SK-N-SH (cell line): ENCODE measurements around the gene TTC23. TPM values are rescaled to one million over a fixed set of nuclear protein-coding genes. Genes with fewer than 3 reads are reported as not detected.
A peak's percentile ranks its signal among the peaks of the same experiment; 100 is the strongest.

Experiments used
- CTCF ChIA-PET: fragments of 300-600, 350-600 bp; formaldehyde crosslinking; extraction: SDS; loops from one replicate; lab custom pipeline; 2021; lab: Yijun Ruan, JAX
- POLR2A ChIA-PET: fragments of 350-600 bp; sonication (Branson Sonifier 250); formaldehyde crosslinking; extraction: SDS; loops from one replicate; lab custom pipeline; 2020; ENCODE audit warnings: antibody characterized with exemption, inconsistent platforms; lab: Yijun Ruan, JAX
- DNase-seq: peaks from one replicate; pipeline ENCODE4 v3.0.0; 2012
- H2AFZ ChIP-seq: fragments of 200-600 bp; sonication (generic); 2 replicates; pipeline ENCODE4 v1.8.1; 2016; ENCODE audit warnings: antibody characterized with exemption, mild to moderate bottlenecking, low read depth
- H3F3A ChIP-seq: fragments of 200-600 bp; sonication (generic); replicated peaks from 2 replicates; pipeline ENCODE3; 2016; ENCODE audit warnings: antibody characterized with exemption, mild to moderate bottlenecking; ENCODE audit not compliant: insufficient read depth
- H3K27ac ChIP-seq, 2 experiments: fragments of 200-500 bp in 1 of 2; fragments of 200-600 bp in 1 of 2; sonication (Bioruptor generic) in 1 of 2; sonication (generic), shearing (Covaris generic) in 1 of 2; 2 replicates each; pipeline versions ENCODE4 v1.5.1 to v1.6.1; 2014 to 2016; ENCODE audit warnings: low read depth in 2 of 2, inconsistent platforms in 1 of 2, low read length in 1 of 2, mild to moderate bottlenecking in 1 of 2, mixed read lengths in 1 of 2
- H3K27me3 ChIP-seq: fragments of 200-600 bp; sonication (generic), shearing (Covaris generic); 2 replicates; pipeline ENCODE4 v1.6.1; 2016; ENCODE audit warnings: mixed run types; ENCODE audit not compliant: insufficient read depth
- H3K36me3 ChIP-seq, 2 experiments: fragments of 200-500 bp in 1 of 2; fragments of 200-600 bp in 1 of 2; sonication (Bioruptor generic) in 1 of 2; sonication (generic) in 1 of 2; replicated peaks in 1 of 2; 2 replicates each; pipeline versions ENCODE3 to v1.5.1; 2014 to 2016; ENCODE audit warnings: low read length in 1 of 2, mild to moderate bottlenecking in 1 of 2; ENCODE audit not compliant: insufficient read depth in 2 of 2, control insufficient read depth in 1 of 2
- H3K4me1 ChIP-seq, 2 experiments: fragments of 200-500 bp in 1 of 2; fragments of 200-600 bp in 1 of 2; sonication (Bioruptor generic) in 1 of 2; sonication (generic), shearing (Covaris generic) in 1 of 2; 2 replicates each; pipeline versions ENCODE4 v1.5.1 to v1.6.1; 2014 to 2016; ENCODE audit warnings: low read depth in 1 of 2, low read length in 1 of 2, mixed run types in 1 of 2; ENCODE audit not compliant: insufficient read depth in 2 of 2, control insufficient read depth in 1 of 2
- H3K4me2 ChIP-seq: fragments of 200-600 bp; sonication (generic), shearing (Covaris generic); 2 replicates; pipeline ENCODE4 v1.6.1; 2017; ENCODE audit warnings: mixed run types
- H3K4me3 ChIP-seq, 2 experiments: fragments of 200-500 bp in 1 of 2; fragments of 200-600 bp in 1 of 2; sonication (Bioruptor generic) in 1 of 2; sonication (generic), shearing (Covaris generic) in 1 of 2; 2 replicates each; pipeline versions ENCODE4 v1.5.1 to v1.8.1; 2014 to 2016; ENCODE audit warnings: low read depth in 2 of 2, inconsistent platforms in 1 of 2, low read length in 1 of 2, mild to moderate bottlenecking in 1 of 2, mixed read lengths in 1 of 2, moderate library complexity in 1 of 2
- H3K79me2 ChIP-seq: fragments of 200-600 bp; sonication (generic); 2 replicates; pipeline ENCODE4 v1.8.1; 2017; ENCODE audit warnings: mild to moderate bottlenecking; ENCODE audit not compliant: insufficient read depth
- H3K9ac ChIP-seq: fragments of 200-600 bp; sonication (generic); 2 replicates; pipeline ENCODE4 v1.6.1; 2017; ENCODE audit warnings: mixed run types
- H3K9me2 ChIP-seq: fragments of 200-600 bp; sonication (generic); 2 replicates; pipeline ENCODE4 v1.6.1; 2017; ENCODE audit warnings: mixed run types
- H3K9me3 ChIP-seq: fragments of 200-600 bp; sonication (generic); 2 replicates; pipeline ENCODE4 v1.6.1; 2017; ENCODE audit warnings: mixed run types, mild to moderate bottlenecking, moderate library complexity
- H4K20me1 ChIP-seq: fragments of 200-600 bp; sonication (generic); 2 replicates; pipeline ENCODE4 v1.6.1; 2017; ENCODE audit warnings: mild to moderate bottlenecking, mixed run types; ENCODE audit not compliant: insufficient read depth
- EP300 ChIP-seq, 2 experiments: IDR thresholded peaks; 2 replicates each; pipeline versions ENCODE4 v1.4.0 to v1.6.1; 2012; ENCODE audit warnings: borderline replicate concordance in 1 of 2, low read depth in 1 of 2, low read length in 1 of 2
- FOSL2 ChIP-seq: IDR thresholded peaks from 2 replicates; pipeline ENCODE4 v1.4.0; 2012; ENCODE audit warnings: low read depth, mild to moderate bottlenecking, moderate library complexity, borderline replicate concordance
- FOXJ3 ChIP-seq: sonication (generic); formaldehyde crosslinking; IDR thresholded peaks from 2 replicates; pipeline ENCODE4 v1.5.1; 2020; ENCODE audit warnings: mild to moderate bottlenecking, missing genetic modification reagents
- FOXM1 ChIP-seq: IDR thresholded peaks from 2 replicates; pipeline ENCODE4 v1.4.0; 2012; ENCODE audit warnings: low read depth, mild to moderate bottlenecking
- GABPA ChIP-seq: IDR thresholded peaks from 2 replicates; pipeline ENCODE4 v1.4.0; 2012; ENCODE audit warnings: low read depth, mild to moderate bottlenecking
- GATA2 ChIP-seq: sonication (generic); formaldehyde crosslinking; IDR thresholded peaks from 2 replicates; pipeline ENCODE4 v1.5.0; 2020; ENCODE audit warnings: mild to moderate bottlenecking, missing genetic modification reagents
- JUND ChIP-seq: IDR thresholded peaks from 2 replicates; pipeline ENCODE4 v1.4.0; 2012
- MXI1 ChIP-seq: IDR thresholded peaks from 2 replicates; pipeline ENCODE4 v1.6.1; 2012; ENCODE audit warnings: mild to moderate bottlenecking, low read depth, low read length, improper control_type of control experiment
- NFIC ChIP-seq: IDR thresholded peaks from 2 replicates; pipeline ENCODE4 v1.4.0; 2012; ENCODE audit warnings: borderline replicate concordance
- NRF1 ChIP-seq: IDR thresholded peaks from 2 replicates; pipeline ENCODE4 v1.6.1; 2012; ENCODE audit warnings: low read depth, mild to moderate bottlenecking, low read length
- RAD21 ChIP-seq: IDR thresholded peaks from 2 replicates; pipeline ENCODE4 v1.6.1; 2012; ENCODE audit warnings: mild to moderate bottlenecking, low read length
- RCOR1 ChIP-seq: fragments of 150-350 bp; IDR thresholded peaks from 2 replicates; pipeline ENCODE4 v1.6.1; 2017; ENCODE audit warnings: antibody characterized with exemption, low read length
- RFX5 ChIP-seq: IDR thresholded peaks from 2 replicates; pipeline ENCODE4 v1.6.1; 2012; ENCODE audit warnings: mild to moderate bottlenecking, improper control_type of control experiment, low read length
- SIN3A ChIP-seq: IDR thresholded peaks from 2 replicates; pipeline ENCODE4 v1.6.1; 2012; ENCODE audit warnings: low read depth, mild to moderate bottlenecking, low read length, moderate library complexity, borderline replicate concordance
- SMC3 ChIP-seq: IDR thresholded peaks from 2 replicates; pipeline ENCODE4 v1.6.1; 2012; ENCODE audit warnings: low read depth, low read length, improper control_type of control experiment
- TCF12 ChIP-seq: IDR thresholded peaks from 2 replicates; pipeline ENCODE4 v1.4.0; 2012
- WGBS: methylation state at CpG from one replicate; pipeline ENCODE4 v1.1.6; 2017; ENCODE audit warnings: low lambda C conversion rate; 5-methylcytosine and 5-hydroxymethylcytosine counted together
- polyA plus RNA-seq, 3 experiments: library from polyadenylated mRNA; depleted of rRNA; stranded (reverse); fragments of >200 nt; gene quantifications; 2 replicates each; pipeline ENCODE4 v1.2.3, GENCODE V29; 2012
- TF ChIP-seq, protein P1 (sequence below): IDR thresholded peaks from 2 replicates; pipeline ENCODE4 v1.4.0; 2012; ENCODE audit warnings: low read depth, borderline replicate concordance
- TF ChIP-seq, protein P2 (sequence below): fragments of 150-350 bp; IDR thresholded peaks from 2 replicates; pipeline ENCODE4 v1.6.1; 2017; ENCODE audit warnings: antibody characterized with exemption, low read length, low read depth, borderline replicate concordance
- TF ChIP-seq, protein P3 (sequence below): IDR thresholded peaks from 2 replicates; pipeline ENCODE4 v1.4.0; 2012; ENCODE audit warnings: low read depth, borderline replicate concordance

The TTC23 gene
- polyA plus RNA-seq, 1 of the 3 experiments (the other 2 are of a cell fraction): 0.79 TPM

- TF ChIP-seq SMC3 (peak; percentile 96), EP300 (IDR thresholded peaks at IDR 0.05; ENCODE audit: borderline replicate concordance in 1 of 2, low read depth in 1 of 2, low read length in 1 of 2) (no peak), GABPA (no peak), RCOR1 (peak; percentile 35; the same call in 1 of the 2 replicates), NRF1 (no peak), RFX5 (0 out of 2 replicates have a peak, but pooled peaks have one; percentile 50), TCF12 (no peak), FOXJ3 (no peak), GATA2 (CRISPR knock-in tag) (no peak), NFIC (no peak), RAD21 (peak; percentile 98), FOXM1 (no peak), FOSL2 (no peak), MXI1 (no peak), SIN3A (no peak)
- TF ChIP-seq, protein P1, sequence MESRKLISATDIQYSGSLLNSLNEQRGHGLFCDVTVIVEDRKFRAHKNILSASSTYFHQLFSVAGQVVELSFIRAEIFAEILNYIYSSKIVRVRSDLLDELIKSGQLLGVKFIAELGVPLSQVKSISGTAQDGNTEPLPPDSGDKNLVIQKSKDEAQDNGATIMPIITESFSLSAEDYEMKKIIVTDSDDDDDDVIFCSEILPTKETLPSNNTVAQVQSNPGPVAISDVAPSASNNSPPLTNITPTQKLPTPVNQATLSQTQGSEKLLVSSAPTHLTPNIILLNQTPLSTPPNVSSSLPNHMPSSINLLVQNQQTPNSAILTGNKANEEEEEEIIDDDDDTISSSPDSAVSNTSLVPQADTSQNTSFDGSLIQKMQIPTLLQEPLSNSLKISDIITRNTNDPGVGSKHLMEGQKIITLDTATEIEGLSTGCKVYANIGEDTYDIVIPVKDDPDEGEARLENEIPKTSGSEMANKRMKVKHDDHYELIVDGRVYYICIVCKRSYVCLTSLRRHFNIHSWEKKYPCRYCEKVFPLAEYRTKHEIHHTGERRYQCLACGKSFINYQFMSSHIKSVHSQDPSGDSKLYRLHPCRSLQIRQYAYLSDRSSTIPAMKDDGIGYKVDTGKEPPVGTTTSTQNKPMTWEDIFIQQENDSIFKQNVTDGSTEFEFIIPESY: no peak
- TF ChIP-seq, protein P2, sequence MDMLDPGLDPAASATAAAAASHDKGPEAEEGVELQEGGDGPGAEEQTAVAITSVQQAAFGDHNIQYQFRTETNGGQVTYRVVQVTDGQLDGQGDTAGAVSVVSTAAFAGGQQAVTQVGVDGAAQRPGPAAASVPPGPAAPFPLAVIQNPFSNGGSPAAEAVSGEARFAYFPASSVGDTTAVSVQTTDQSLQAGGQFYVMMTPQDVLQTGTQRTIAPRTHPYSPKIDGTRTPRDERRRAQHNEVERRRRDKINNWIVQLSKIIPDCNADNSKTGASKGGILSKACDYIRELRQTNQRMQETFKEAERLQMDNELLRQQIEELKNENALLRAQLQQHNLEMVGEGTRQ: no peak
- TF ChIP-seq, protein P3, sequence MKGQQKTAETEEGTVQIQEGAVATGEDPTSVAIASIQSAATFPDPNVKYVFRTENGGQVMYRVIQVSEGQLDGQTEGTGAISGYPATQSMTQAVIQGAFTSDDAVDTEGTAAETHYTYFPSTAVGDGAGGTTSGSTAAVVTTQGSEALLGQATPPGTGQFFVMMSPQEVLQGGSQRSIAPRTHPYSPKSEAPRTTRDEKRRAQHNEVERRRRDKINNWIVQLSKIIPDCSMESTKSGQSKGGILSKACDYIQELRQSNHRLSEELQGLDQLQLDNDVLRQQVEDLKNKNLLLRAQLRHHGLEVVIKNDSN: no peak
These were observed 36.1 kb downstream of the TTC23 start (continued) for GRCh38 chr15:99213187-99213811.

- Histone ChIP-seq H3K4me1 (peaks cover 0 to 6% of the 10 kb centered on the region in 2 experiments; a peak in 1 of 4 replicates), H3K79me2 (no peaks in the 10 kb centered on the region), H3K9ac (no peak overlapping the region), H2AFZ (peak overlapping the region; percentile 59; the same call in 1 of the 2 replicates), H3K9me2 (no peaks in the 10 kb centered on the region), H3K27ac (peak overlapping the region in 1 of 2 experiments; percentile 49; a peak in 2 of 4 replicates), H3K36me3 (no peaks in the 10 kb centered on the region), H3K9me3 (no peaks in the 10 kb centered on the region), H3F3A (peaks cover 24% of the 10 kb centered on the region), H3K4me2 (0 out of 2 replicates have a peak overlapping the region, but pooled peaks have one; percentile 7), H3K27me3 (no peaks in the 10 kb centered on the region), H3K4me3 (no peak overlapping the region), H4K20me1 (no peaks in the 10 kb centered on the region)
- CTCF ChIA-PET: interaction anchor here (0.7 to 3.0 kb wide), 9 partner anchors 11 to 135 kb away, joined by 3 to 149 read pairs (median 5); partner anchors contain the start of gene SYNM
- TF ChIP-seq GATA2 (CRISPR knock-in tag) (no peak), FOSL2 (peak; percentile 71; the same call in 1 of the 2 replicates), JUND (peak; percentile 66)
- 55% methylated on average over 7 of the region's 7 CpGs for WGBS
- DNase-seq: no peak
- POLR2A ChIA-PET: no interaction called here
These were observed 37.0 kb downstream of the TTC23 start for GRCh38 chr15:99212406-99212805.
